RWPE1 (cell line): ENCODE results near the gene KIF16B.

Source experiments
- CTCF ChIA-PET: fragments of 350-600 bp; sonication (Branson Sonifier 250); formaldehyde crosslinking; extraction: SDS; loops from one replicate; lab custom pipeline; 2021; lab: Yijun Ruan, JAX
- POLR2A ChIA-PET: fragments of 400-600 bp; formaldehyde crosslinking; extraction: SDS; loops from one replicate; lab custom pipeline; 2020; ENCODE audit warnings: antibody characterized with exemption; ENCODE audit not compliant: low non-redundant PET; lab: Yijun Ruan, JAX
- DNase-seq: peaks from one replicate; pipeline ENCODE4 v3.0.0; 2012; ENCODE audit warnings: low spot score
- H3K27ac ChIP-seq: fragments of 450-650 bp; 2 replicates; pipeline ENCODE4 v1.5.1; 2017
- CTCF ChIP-seq: fragments of 450-650 bp; conservative IDR thresholded peaks from 2 replicates; pipeline ENCODE4 v1.5.1; 2017; ENCODE audit warnings: low read depth, mild to moderate bottlenecking

The KIF16B gene

GRCh38 chr20:16590041-16590633 lies 16.9 kb upstream of the KIF16B start:
- DNase-seq, result no peak
- TF ChIP-seq CTCF, result no peak
- ChIA-PET CTCF (no interaction called here), POLR2A (no interaction called here)
- no peak overlapping the region for H3K27ac ChIP-seq

- ChIA-PET CTCF (no interaction called here), POLR2A (no interaction called here)
- no peak for TF ChIP-seq CTCF
- no peak overlapping the region for H3K27ac ChIP-seq
- DNase-seq, result no peak
Observed at GRCh38 chr20:16589623-16590022, 16.4 kb upstream of the KIF16B start.

- no peak overlapping the region for H3K27ac ChIP-seq
- TF ChIP-seq CTCF, result no peak
- no peak for DNase-seq
- ChIA-PET CTCF (no interaction called here), POLR2A (no interaction called here)
Observed at GRCh38 chr20:16588241-16588640, 15.0 kb upstream of the KIF16B start.

GRCh38 chr20:16587066-16587465 lies 13.8 kb upstream of the KIF16B start:
- no peak for DNase-seq
- TF ChIP-seq CTCF, result no peak
- no peak overlapping the region for H3K27ac ChIP-seq
- CTCF ChIA-PET, result interaction anchor here (0.6 kb wide), 1 partner anchor 289 kb away, joined by 3 read pairs; no protein-coding TSS in a partner anchor
- POLR2A ChIA-PET, result no interaction called here

- TF ChIP-seq CTCF, result no peak
- no peak for DNase-seq
- ChIA-PET POLR2A (no interaction called here), CTCF (no interaction called here)
- no peak overlapping the region for H3K27ac ChIP-seq
Observed at GRCh38 chr20:16583474-16583873, 10.2 kb upstream of the KIF16B start.

- no peak for DNase-seq
- POLR2A ChIA-PET, result no interaction called here
- H3K27ac ChIP-seq, result no peak overlapping the region
- no peak for TF ChIP-seq CTCF
- CTCF ChIA-PET, result no interaction called here
Observed at GRCh38 chr20:16581241-16581640, 8.0 kb upstream of the KIF16B start.
